HG03097 (cell line): ENCODE results near the gene FADS6.
"Not testable (repeated sequence)": the region's sequence is repeated elsewhere in the genome, so short reads cannot be mapped to it uniquely, and the experiment has no call there.

Experiments
- ATAC-seq: cut with Tn5 transposase; IDR thresholded peaks from one replicate; pipeline ENCODE4 v1.9.1; 2021; ENCODE audit not compliant: unreplicated experiment, low FRiP score

FADS6 gene

DNA sequence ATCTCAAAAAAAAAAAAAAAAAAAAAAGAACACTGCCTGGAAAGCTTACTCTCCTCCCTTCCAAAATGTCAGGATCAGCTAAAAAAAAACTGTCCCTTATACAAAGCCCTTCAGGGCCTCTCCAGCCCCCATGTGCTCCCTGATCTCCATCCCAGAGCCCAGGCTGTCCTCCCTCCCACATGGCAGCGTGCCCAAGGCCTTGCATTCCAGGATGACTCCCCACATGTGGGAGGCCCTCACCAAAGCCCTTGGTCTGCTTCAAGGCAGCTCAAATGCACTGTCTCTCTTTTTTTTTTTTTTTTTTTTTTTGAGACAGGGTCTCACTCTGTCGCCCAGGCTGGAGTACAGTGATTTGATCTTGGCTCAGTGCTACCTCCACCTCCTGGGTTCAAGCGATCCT is 22.9 kb downstream of the FADS6 start:
- no peak for ATAC-seq

DNA sequence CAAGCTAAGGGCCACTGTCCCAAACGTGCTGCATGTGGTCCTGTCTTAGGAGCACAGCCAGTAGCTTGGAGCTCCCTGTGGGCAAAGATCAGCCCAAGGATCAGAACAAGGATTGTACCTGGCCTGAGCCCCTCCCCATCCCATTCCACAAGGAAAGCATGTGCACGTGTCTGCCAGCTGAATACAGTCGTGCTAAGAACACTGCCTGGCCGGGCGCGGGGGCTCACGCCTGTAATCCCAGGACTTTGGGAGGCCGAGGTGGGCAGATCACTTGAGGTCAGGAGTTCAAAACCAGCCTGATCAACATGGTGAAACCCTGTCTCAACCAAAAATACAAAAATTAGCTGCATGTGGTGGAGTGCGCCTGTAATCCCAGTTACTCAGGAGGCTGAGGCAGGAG is 23.4 kb downstream of the FADS6 start:
- not testable (repeated sequence) for ATAC-seq

DNA sequence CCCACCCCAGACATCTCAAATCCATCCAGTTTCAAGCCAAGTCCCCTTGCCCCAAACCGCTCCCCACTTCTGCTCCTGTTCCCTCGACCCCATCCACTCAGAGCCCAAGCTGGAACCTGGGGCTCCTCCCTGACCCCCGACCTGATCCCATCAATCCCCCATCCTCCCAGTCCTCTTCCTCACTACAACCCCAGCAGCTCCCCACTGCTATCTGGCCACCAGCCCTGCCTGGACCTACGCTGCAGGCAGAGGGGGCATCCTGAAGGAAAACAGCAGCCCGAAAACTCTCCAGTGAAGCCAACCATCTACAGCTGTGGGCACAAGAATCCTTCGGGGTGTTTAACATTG is 24.6 kb downstream of the FADS6 start:
- ATAC-seq = no peak

DNA sequence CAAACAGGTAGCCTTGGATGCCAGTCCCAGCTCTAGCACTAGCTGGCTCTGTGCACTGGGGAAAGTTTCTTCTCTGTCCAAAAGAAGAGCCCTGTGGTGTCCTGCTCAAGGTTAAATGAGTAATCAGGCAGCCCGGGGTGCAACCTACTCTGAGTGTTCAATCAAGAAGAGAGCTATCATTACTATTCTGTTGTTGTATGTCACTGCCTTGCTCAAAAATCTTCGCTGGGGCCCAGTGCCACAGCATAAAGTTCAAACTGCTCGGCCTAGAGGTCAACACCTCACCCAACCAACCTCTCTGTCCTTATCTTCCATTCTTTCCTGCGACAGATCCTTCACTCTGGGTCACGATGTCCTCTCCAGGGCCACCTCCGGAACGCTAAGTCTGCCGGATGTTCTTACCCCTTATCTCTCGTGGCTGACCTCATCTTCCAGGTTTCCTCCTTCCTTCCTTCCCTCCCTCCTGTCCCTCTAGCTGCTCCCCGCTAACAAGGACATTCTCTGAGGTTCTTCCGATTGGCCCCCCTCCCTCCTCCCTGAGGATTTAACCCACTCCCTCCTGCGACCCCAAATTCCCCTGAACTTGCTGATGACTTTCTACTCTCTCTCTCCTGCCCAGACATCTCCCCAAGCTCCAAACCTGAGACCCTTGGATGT is 25.1 kb downstream of the FADS6 start:
- ATAC-seq = no peak

DNA sequence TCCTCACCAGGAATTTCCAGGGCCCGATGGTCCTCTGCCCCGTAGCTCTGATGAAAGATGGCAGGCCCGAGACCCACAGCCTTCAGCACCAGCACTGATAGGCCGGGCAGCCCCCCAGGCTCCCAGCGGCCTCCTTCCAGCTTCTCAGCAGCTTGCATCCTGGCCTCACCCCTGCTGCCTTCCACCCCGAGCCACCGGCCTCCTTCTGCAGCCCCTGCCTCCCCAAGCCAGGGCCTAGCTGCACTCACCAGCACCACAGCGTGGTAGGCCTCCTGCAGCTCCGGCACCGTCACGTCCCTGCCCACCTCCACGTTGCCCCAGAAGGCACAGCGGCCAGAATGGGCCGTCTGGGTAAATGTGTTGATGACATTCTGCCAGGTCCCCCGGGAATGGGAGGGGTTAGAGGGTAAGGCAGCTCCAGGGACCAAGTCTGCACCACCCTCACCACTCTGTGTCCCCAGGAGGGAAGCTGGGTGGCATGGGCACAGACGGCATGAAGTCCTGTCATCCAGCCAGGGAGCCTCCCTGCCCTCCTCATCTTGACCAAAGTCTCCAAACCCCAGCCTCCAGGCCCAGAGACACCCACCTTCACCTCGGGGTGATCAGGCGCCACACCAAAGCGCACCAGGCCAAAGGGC is 27.1 kb downstream of the FADS6 start:
- no peak for ATAC-seq

DNA sequence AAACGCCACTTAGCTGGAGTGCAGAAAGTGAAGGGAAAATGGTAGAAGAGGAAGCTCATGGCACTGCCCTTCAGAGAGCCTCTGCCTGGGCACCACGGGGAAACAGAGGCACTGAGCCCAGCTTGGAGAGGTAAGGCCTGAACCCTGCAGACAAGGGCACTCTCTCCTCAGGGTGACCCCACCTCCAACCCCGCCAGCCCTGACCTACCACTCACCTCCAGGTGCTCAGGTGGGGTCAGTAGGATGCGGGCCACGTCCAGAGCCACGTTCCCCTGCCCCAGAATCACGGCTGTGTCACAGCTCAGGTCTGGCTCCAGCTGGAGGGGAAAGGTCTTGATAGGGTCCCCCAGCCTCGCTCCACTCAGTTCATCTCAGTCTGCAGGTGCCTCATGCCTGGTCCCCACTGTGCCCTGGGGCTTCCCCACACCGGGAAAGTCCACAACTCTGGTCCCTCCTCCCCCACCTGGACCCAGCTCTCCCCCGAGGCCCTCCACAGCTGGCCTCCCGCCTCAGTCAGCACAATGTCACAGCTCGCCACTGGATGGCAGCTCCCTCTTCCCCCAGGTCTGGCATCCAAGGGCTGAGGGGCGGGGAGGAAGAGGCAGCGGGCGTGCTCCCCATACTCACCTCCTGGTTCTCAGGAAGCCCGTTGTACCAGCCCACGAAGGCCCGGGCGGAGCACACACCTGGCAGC is 27.8 kb downstream of the FADS6 start:
- no peak for ATAC-seq

DNA sequence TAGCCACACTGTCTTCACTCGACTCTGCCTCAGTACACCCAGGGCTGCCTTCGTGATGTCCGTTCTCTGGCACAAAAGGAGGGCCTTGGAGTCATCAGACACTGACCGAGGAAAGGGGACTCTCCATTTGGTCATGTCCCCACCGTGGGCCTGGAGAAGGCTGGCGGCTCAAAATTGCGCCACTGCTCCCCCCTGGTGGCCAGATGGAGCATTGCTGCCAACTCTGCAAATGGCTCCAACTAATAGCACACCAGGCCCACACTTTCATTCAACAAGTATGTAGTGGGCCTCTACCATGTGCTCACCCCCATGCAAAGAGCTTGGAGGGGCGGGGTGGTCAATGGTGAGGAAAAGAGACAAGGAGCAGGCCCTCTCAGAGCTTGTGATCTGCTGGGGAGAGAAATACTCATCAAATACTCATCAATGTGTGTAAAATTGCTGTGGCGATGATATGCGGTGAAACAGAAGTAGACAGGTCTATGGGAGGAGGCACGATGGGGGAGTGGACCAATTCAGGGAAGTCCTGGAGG is 28.5 kb downstream of the FADS6 start:
- ATAC-seq = no peak

DNA sequence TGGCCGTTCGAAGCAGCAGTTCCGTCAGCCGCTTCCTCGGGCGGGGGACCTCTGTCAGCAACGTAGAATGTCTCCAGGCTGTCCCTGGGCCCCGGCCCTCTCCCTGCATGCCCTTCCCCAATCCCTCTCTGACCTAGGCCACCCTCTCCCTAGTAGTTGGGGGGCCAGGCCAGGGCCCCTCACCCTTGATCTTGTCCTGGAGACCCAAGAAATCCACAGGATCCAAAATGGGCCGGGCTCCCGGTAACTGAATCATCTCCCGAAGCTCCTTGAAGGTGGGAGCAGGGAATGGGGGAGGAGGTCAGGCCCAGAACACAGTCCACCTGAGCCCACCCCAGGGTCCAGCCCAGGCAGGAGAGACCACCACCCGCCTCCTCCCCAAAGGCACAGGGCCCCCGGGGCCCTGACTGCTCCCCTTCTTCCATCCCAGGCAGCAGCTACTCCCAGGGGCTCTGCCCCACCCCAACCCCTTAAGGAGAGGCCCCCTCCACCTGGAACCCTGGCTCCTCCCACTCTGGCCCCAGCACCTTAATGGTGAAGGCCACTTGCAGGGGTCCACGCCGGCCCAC is 29.1 kb downstream of the FADS6 start:
- ATAC-seq = no peak

DNA sequence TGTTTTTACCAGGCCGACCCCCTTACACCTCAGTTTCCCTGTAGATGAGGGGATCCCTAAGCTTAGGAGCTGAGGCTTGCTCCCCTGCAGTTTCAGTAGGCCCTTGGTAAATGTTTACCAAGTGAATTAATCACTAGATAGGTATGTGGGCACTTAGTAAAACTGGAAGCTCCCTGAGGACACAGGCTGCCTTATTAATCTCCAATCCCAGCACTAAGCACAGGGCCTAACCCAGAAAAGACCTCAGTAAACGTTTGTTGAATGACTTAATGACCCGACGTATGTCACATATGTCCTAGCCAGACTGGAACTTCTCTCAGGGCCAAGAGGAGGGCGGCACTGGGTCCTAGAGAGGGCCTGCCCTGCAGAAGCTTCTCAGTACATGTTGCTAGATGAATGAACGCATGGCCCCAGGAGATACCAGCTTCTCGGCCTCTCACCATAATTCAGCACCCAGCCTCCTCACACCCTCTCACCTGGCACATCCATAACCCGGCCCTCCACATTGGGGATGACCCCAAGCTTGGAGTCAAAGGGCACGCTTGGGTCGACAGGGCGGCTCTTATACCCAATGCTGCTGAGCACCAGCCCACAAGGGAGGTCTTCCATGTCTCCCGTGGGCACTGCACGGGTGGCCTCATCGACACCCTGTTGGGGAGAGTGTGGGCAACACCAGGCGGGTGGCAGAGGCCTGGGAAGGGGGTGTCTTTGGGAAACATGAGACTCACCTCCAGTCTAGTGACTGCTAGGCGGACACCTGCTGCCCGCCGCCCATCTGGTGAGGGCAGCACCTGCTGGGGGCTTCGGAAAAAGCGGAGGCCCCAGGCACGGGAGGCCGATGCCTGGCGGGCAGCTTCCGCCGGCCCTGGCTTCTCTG is 29.8 kb downstream of the FADS6 start:
- ATAC-seq = no peak

DNA sequence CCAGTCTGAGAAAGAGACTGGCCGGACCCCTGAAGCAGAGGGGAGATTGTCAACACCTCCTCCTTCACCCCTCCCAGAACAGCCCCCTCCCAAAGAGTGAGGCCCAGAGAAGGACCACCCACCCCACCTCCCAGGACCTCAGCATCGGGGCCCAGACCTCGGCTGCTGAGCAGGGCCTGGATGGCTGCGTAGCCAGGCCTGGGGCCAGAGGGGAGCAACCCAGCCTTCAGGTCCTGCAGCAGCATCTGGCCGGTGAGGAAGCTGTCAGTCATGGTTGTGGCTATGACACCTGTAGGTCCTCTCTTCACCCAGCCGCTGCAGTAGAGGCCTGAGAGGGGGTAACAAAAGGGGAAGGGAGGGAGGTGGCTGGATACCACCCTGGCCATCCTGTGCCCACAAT is 30.5 kb downstream of the FADS6 start:
- ATAC-seq = no peak

DNA sequence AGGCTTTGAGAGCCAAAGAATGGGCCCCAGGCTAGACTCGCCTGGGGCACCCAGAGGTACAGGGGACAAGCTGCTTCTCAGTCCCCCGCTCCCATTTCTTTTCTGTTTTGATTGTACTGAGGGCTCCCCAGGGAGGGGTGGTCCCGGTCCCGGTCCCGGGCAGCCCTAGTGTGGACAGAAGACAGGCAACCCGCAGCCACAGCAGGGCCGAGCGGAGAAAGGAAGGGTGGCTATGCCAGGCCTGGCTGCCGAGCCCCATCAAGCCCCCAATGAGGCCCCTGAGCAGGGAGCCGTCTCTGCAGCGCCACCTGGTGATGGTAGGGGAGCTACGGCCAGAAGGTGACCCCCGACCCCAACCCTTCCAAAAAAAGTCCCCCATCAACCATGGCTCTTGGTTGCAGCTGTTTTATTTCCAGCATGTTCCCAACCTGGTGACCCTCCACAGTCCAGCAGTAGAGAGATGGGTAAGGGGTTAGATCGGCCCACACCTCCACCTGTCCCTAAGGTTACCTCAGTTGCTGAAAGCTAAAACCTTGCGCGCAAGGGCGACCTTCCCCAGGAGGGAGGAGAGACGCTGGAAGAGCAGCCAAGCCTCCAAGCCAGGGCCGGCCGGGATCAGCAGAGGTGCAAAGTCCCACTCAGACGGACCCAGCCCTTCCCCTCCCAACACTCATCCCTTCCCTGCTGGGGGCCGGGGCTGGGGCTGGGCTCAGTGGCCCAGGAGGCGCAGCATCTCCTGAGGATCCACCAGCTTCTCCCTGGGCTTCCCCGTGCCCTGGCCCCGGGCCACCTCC is 31.1 kb downstream of the FADS6 start:
- ATAC-seq = no peak

DNA sequence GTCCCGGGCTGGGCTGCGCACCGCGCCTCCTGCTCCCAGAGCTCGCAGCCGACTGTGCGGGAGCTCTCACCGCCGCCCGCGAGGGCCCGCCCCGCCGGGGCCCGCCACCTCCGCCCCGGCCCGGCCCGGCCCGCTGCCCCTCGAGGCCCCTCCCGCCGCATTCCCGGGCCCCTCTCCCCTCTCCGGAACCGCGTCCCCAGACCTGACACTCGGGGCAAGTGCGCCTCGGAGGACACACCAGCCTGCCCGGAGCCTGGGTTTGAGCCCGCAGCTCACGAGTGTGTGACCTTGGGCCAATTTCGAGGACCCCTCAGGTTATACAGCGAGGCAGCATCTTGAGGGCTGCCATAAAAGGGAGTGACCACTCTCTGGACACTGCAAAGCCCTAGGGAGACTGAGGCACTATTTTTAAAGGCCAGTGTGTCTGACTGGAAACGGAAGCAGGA is 31.7 kb downstream of the FADS6 start:
- ATAC-seq = no peak

DNA sequence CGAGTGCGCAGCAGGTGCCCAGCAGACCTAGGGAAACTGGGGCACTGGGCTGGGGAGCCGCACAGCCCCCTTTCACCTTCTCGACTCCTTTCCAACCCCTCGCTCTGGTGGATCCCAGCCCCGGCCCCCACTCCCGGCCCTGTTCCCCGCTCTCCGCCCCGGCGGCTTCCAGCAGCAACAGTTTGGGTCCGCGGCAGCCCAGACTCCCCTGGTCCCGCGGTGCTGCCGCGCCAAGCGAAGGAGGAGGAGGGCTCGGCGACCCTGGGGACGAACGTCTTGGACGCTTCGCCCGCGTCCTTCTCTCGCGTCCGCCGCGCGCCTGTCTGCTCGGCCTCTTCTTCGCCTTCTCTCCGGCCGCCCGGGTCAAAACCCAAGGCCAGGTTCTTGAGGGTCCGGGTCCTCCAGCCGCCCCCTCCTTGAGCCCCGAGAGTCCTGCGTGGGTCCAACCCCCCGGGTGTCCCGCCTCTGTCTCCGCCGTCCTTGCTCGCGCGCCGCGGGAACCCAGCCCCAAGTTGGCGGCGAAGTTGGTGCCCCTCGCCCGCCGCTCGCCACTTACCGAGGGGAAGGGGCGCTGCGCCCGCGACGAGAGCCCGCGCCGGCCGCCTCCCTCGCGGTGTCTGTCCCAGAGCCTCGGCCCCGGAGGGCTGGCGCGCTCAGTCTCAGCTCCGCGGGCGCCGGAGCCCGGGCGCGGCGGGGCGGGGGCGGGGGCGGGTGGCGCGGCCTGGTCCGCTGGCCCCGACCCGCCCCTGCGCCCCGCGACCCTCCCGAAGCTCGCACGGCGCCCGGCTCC is 32.4 kb downstream of the FADS6 start:
- no peak for ATAC-seq

DNA sequence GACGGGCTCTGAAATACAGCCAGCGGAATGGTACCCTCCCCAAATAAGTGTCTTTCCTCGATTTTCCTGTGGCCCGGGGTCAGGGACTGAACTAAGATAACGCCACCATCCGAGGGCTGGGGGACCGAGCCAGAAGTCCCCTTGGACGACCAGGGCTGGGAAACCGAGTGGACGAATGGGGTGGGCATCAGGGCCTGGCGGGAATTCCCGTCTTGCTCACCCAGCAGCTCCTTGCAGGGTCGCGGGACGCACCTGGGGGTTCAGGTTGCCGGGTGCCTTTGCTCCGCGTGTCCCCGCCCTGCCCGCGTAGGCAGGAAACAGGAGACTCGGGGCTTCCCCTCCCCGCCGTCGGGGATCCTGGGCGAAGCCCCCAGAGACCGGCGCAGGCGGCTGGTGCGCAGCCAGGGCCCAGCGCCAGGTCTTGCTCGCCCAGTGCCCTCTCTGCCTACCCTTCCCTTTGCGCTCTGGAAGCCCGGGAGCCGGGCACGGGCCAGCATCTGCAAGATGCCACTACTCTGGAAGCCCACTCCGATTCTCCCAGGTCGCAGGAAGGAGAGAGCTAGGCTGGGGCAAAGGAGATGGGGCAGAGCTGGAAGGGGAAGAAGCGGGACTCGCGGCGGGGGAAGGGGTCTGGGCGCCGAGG is 33.1 kb downstream of the FADS6 start:
- ATAC-seq = no peak

DNA sequence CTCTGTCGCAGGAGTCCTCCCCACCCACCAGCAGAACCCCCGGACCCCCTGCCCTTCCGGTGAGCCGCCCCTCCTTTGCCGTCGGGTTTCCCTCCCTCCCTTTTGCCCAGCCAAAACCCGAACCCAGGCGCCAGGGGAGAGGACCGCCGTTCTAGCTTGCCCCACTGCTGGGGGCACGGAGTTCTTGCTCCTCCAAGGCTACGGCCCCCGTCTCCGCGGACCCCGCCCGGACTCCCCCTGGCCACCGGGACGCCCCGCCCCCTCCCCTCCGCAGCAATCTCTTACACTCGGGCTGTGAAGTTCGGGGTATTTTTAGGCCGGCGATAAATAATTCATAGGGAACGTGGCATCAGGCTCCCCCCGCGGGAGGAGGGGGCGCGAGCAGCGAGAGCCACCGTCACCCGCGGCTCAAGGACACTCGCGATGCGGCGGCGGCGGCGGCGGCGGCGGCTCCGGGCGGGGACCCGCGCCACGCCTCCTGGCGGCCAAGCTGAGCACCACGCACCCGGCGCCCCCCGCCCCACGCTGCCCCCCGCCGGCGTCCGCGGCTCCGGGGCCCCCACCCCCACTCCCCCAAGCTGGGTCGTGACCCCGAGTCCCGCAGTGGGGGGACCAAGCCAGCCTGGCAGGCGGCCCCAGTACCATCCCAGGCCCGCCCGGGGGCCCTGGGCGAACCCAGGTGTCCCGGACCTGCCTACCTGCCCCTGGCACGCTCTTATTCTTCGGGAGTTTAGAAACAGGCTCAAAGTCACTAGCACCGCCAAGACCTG is 33.8 kb downstream of the FADS6 start, which contains the start of gene GRIN2C:
GRIN2C (minus strand) TSS at position 427 of the 770 bp plus-strand sequence. CDS start 4,793 bp downstream, outside the sequence.
- no peak for ATAC-seq

DNA sequence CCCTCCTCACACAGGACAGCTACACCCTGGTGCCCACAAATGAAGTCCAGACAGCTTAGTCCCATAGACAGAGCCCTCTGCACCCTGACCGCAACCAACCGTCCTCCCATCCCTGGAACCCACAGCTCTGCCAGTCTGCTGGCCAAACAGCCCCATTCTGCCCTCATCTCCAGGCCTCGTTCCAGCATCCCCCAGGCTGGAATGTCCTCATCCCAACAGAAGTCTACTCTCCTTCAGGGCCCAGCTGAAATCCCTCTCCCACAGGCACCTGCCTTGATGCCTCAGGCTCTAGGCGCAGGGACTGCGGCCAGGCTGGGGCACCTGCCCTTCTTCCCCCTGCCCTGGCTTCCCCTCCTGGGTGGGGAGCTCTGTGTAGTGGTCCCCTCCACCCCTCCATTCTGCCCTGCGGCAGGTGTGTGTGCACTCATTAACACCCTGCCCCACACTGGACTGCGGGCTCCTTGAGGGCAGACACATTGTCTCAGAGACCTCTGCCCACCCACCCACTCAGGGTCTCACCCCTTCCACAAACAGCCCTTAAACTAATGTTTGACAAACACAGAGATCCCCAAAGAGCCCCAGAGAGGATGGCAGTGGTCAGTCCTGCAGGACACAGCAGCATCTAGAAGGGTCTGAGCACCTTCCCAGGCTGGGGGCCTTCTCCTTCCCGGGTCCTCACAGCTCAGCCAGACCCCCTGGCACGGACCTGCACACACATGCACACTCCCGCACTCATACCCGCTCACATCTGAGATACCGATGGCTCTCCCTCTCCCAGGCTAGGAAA is 34.6 kb downstream of the FADS6 start:
- no peak for ATAC-seq

DNA sequence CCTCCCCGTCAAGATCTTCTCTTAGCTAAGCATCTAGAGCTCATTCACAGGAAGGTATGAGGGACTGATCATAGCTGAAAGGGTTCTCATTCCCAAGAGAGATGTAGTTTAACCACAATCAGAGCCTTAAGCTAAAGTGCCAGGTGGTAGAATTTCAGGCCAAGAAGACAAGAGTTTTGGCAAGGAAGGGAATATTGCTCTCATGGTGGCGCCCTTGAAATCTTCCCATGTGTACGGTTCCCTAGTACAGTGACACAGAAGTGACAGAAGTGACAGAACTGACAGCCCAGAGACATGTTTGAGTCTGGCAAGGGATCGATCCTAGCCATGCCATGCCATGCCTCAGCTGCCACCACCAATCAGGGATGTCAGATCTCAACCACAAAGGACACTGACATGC is 36.2 kb downstream of the FADS6 start:
- ATAC-seq = no peak
